Glomerular endothelial cell (primary cell): Measurements from ENCODE around the gene ADD3. TPM values are rescaled to one million over a fixed set of nuclear protein-coding genes. Genes with fewer than 3 reads are reported as not detected.
A peak's percentile ranks its signal among the peaks of the same experiment; 100 is the strongest.
"Not testable (repeated sequence)": the region's sequence is repeated elsewhere in the genome, so short reads cannot be mapped to it uniquely, and the experiment has no call there.

Experiments
- DNase-seq: peaks from one replicate; pipeline ENCODE4 v3.0.0-alpha.2; 2011; ENCODE audit warnings: low read depth, low spot score; ENCODE audit errors: extremely low read depth
- total RNA-seq: library from RNA; depleted of rRNA; stranded (reverse); fragments of >200 nt; gene quantifications from 2 replicates; pipeline ENCODE4 v1.2.3, GENCODE V29; 2015

Gene ADD3
- total RNA-seq, 1 donor from 2014 or later, result 99.2 TPM

GRCh38 chr10:109976681-109977080 is 31.1 kb upstream of the ADD3 start:
- DNase-seq, result no peak

- no peak for DNase-seq
Observed at GRCh38 chr10:109977382-109977806, 30.4 kb upstream of the ADD3 start.

GRCh38 chr10:109978481-109978880 is 29.3 kb upstream of the ADD3 start:
- peak; percentile 25 for DNase-seq

- DNase-seq, result no peak
Observed at GRCh38 chr10:109979215-109979614, 28.6 kb upstream of the ADD3 start.

GRCh38 chr10:109981650-109982049 is 26.1 kb upstream of the ADD3 start:
- DNase-seq, result no peak

- no peak for DNase-seq
Observed at GRCh38 chr10:109982123-109982522, 25.7 kb upstream of the ADD3 start.

GRCh38 chr10:109982812-109983211 is 25.0 kb upstream of the ADD3 start:
- no peak for DNase-seq

GRCh38 chr10:109984013-109984412 is 23.8 kb upstream of the ADD3 start:
- DNase-seq, result no peak

- not testable (repeated sequence) for DNase-seq
Observed at GRCh38 chr10:109985768-109986167, 22.0 kb upstream of the ADD3 start.

GRCh38 chr10:109987452-109988211 is 20.2 kb upstream of the ADD3 start:
- DNase-seq, result no peak

- no peak for DNase-seq
Observed at GRCh38 chr10:109988212-109988596, 19.6 kb upstream of the ADD3 start.

GRCh38 chr10:109991266-109991855 is 16.4 kb upstream of the ADD3 start:
- DNase-seq, result no peak

GRCh38 chr10:109992485-109992884 is 15.3 kb upstream of the ADD3 start:
- DNase-seq, result no peak

GRCh38 chr10:109993551-109994330 is 14.0 kb upstream of the ADD3 start:
- DNase-seq, result no peak

- DNase-seq, result no peak
Observed at GRCh38 chr10:109994711-109995577, 12.8 kb upstream of the ADD3 start.

GRCh38 chr10:109995595-109995994 is 12.2 kb upstream of the ADD3 start:
- DNase-seq, result no peak

GRCh38 chr10:109996225-109996624 is 11.6 kb upstream of the ADD3 start:
- DNase-seq, result no peak

GRCh38 chr10:109996766-109997171 is 11.0 kb upstream of the ADD3 start:
- DNase-seq, result no peak

GRCh38 chr10:109997233-109997632 is 10.6 kb upstream of the ADD3 start:
- no peak for DNase-seq

GRCh38 chr10:109998513-109998912 is 9.3 kb upstream of the ADD3 start:
- no peak for DNase-seq
